Liver (tissue), 3 donors: ENCODE data around the gene SP4.

ENCODE experiments used
- ATF3 ChIP-seq: IDR thresholded peaks from 2 replicates; pipeline ENCODE4 v1.6.1; 2016; ENCODE audit warnings: antibody characterized with exemption
- EGR1 ChIP-seq, 2 donors: IDR thresholded peaks; 2 replicates each; pipeline ENCODE4 v1.6.1; 2016 to 2018; ENCODE audit warnings: antibody characterized with exemption in 2 of 2, low read depth in 2 of 2
- FOXA1 ChIP-seq: IDR thresholded peaks from 2 replicates; pipeline ENCODE4 v1.6.1; 2016; ENCODE audit warnings: antibody characterized with exemption
- GABPA ChIP-seq, 2 donors: IDR thresholded peaks in 1 of 2; conservative IDR thresholded peaks in 1 of 2; 2 replicates each; pipeline ENCODE4 v1.6.1; 2016; ENCODE audit warnings: antibody characterized with exemption in 2 of 2, mild to moderate bottlenecking in 1 of 2, moderate library complexity in 1 of 2
- MAX ChIP-seq: IDR thresholded peaks from 2 replicates; pipeline ENCODE4 v1.6.1; 2016; ENCODE audit warnings: antibody characterized with exemption
- RAD21 ChIP-seq, 2 donors: IDR thresholded peaks; 2 replicates each; pipeline ENCODE4 v1.6.1; 2016; ENCODE audit warnings: antibody characterized with exemption in 2 of 2, mild to moderate bottlenecking in 2 of 2
- REST ChIP-seq: IDR thresholded peaks from 2 replicates; pipeline ENCODE4 v1.6.1; 2016; ENCODE audit warnings: antibody characterized with exemption, mild to moderate bottlenecking
- SP1 ChIP-seq: IDR thresholded peaks from 2 replicates; pipeline ENCODE4 v1.6.1; 2018; ENCODE audit warnings: antibody characterized with exemption, mild to moderate bottlenecking
- ZBTB33 ChIP-seq: IDR thresholded peaks from 2 replicates; pipeline ENCODE4 v1.6.1; 2016; ENCODE audit warnings: antibody characterized with exemption
- TF ChIP-seq, protein P1 (sequence below): fragments of 150-350 bp; IDR thresholded peaks from 2 replicates; pipeline ENCODE4 v1.5.1; 2017; ENCODE audit warnings: improper control_type of control experiment, low read depth, low read length; ENCODE audit not compliant: missing input control
- donor health status: healthy.
- donor health status: healthy.

DNA sequence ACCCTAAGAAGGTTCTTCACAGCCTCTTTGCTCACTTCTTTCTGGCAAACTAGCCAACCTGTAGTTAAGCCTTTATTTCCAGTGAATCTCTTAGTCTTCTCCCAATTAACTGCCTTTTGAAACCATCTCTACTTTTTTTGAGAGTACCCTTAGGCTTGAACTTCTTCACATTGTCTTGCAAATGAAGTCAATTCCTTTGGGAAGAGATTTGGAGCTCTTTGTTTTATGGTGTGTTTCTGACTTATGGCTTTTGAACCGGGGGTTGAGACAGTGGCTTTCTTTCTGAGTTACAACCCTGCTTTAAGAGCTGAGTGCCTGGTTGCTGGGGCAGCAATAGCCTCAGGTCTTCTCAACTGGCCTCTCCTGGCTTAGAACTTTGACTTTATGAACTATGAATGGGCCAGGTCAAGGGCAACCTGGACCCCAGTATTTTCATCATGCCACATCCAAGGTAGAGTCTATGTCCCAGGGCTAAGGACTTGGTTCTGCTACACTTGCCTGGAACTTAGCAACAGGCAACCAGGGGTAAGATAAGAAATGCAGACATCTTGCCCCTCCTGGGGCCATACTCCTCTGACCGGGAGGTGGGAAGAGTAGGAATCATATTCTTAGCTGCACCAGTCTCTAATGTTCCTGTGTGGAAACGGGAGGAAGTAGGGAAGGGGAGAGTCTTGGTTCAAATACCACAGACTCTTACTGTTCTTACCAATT lies 53.0 kb downstream of the SP4 start:
- TF ChIP-seq GABPA (IDR thresholded peaks at IDR 0.05 in 1 of 2, conservative IDR thresholded peaks at IDR 0.05 in 1 of 2): no peak
- TF ChIP-seq RAD21 (IDR thresholded peaks at IDR 0.05): no peak
- TF ChIP-seq, protein P1, sequence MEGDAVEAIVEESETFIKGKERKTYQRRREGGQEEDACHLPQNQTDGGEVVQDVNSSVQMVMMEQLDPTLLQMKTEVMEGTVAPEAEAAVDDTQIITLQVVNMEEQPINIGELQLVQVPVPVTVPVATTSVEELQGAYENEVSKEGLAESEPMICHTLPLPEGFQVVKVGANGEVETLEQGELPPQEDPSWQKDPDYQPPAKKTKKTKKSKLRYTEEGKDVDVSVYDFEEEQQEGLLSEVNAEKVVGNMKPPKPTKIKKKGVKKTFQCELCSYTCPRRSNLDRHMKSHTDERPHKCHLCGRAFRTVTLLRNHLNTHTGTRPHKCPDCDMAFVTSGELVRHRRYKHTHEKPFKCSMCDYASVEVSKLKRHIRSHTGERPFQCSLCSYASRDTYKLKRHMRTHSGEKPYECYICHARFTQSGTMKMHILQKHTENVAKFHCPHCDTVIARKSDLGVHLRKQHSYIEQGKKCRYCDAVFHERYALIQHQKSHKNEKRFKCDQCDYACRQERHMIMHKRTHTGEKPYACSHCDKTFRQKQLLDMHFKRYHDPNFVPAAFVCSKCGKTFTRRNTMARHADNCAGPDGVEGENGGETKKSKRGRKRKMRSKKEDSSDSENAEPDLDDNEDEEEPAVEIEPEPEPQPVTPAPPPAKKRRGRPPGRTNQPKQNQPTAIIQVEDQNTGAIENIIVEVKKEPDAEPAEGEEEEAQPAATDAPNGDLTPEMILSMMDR: no peak
- TF ChIP-seq FOXA1: no peak
- TF ChIP-seq ATF3: no peak
- no peak for TF ChIP-seq ZBTB33
- TF ChIP-seq EGR1 (IDR thresholded peaks at IDR 0.05; ENCODE audit: low read depth in 2 of 2): no peak
- TF ChIP-seq REST: no peak
- TF ChIP-seq SP1: no peak
- no peak for TF ChIP-seq MAX
